ENCODE data around the gene HES7.

HES7 gene

DNA sequence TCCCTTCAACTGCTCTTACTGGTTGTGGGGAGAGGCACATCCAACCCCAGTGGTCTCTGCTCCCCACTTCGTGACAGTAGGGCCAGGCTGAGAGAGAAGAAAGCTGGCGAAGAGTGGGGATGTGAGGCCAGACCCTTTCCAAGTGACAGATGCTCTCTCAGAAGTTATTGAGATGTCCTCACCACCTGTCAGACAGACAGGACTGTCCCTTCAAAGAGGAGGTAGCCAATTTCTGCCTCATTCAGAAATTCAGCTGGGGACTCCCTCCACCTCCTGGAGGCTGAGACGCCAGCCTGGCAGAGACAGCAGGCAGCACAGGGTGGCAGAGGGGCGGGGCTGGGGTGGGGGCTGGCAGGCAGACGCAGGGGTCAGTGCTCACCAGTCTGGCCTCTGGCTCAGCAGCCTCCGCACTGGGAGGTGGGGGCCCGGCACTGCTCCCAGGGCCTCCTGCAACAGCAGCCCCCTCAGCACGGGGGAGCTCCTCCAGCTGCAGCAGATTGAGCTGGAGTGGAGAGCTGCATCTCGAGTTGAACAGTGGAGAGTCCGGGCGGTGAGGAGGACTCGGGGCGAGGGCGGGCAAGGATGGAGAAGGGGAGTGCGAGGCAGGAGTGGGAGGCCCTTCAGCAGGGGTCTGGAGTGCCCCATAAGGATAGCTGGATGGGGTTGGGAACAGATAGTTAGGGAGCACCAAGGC, 19.1 kb upstream of the HES7 start:
- DNase-seq: no peak

DNA sequence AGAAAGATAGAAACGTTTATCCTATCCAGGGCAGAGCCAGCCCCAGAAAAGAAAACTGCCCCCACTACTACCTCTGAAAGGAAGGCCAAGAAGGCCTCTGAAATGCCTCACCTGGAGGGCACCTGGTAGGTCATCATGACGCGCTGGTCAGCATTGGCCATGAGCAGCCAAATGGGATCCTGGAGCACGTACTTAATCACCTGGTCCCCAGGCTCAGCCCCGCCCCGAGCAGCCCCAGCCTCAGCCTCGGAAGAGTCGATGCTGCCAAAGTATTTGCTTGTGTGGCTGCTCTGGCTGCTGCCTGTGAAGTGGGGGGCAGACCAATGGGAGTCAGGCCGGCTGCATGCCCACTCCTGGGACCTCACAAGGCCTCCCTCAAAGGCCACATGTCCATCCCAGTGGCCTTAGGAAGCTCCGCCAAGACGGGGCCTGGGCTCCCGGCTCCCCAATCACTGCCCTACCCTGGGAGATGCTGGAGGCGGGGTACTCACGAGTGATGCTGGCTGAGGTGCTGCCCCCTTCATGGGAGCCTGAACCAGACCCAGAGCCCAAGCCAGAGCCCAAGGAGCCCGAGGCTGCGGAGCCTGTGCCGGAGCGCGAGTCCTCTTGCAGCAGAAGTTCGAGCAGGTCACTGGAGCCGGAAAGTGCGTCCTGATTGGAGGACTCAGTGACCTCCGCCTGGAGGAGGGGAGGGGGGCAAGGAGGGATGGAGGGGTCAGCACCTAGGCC, 18.4 kb upstream of the HES7 start:
- DNase-seq: no peak

DNA sequence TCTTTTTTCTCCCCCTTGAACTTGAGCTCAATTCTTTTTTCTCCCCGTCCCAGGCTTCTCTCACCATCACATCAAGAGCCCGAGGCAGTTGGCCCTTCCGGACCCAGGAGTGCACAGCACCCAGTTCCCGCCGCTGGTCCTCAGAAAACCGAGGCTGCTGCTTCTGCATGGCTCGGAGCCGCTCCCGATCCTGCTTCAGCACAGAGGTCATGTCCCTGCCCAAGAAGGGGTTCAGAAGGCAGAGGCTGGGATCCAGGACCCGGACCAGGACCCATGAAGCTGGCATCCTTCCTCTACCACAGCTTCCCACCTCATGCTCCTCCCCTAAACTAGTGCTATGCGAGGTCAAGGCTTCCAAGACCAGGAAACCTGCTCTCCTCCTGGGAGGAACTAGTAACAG, 17.8 kb upstream of the HES7 start:
- no peak for DNase-seq

DNA sequence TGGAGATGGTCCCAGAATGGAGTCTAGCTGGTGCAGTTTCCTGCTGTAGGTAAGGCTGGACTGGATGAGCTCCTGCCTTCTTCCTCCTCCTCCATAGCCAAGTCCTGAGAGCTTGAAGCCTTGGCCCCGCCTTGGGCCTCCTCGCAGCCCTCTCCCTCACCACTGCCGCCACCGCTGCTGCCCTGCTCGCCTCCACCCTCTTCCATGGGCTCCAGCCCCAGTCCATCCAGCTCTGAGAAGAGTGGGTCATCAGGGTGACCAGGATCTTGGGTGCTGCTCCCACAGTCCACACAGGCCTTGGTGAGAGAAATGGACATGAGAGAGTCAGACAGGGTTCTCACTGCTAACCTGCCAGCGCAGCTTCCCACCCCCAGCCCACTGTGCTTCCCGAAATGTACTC, 17.1 kb upstream of the HES7 start:
- no peak for DNase-seq

DNA sequence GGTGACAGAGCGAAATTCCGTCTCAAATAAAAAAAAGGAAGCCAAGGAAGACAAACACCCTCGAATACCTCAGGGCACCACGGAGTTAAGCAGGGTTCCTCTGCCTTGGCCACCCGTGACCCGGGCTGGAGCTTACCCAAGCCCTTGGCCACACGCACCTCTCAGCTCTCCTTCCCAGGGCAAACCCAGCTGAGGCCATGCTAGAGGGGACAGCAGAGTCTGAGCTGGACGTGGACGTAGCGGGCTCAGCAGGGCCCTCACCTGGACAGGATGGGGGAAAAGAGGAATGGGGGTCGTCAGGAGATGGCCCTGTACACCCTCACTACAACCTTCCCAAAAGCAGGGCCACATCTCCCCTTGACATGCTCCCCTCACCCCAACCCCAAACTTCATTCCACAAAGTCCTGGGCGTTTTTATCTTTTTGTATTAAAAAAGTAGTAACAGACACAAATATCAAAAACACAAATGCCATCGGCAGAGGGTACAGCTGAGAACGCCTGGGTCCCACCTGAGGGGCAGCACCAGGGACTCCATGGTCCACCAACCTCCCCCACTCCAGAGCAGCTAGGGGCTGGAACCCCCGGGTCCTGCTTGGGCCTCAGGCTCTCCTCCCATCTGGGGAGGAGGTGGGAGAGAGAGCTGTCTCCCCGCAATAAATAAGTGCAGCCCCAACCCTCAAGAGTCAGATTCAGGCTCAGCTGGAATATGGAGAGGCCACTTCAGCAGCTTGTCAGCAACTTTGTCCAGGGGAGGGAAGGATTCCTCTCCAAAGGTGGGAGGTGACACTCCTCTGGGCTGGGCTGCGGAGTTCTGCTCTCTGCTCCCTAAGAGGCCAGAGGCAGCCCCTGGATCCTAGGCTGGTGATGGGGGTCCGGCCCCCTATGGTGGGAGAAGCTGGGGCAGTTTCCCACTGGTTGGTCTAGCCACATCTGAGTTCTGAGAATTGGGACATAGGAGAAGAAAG, 16.4 kb upstream of the HES7 start:
- peak; percentile 58 to 78 (median 70) for DNase-seq

GRCh38 chr17:8138672-8139371, 14.9 kb upstream of the HES7 start:
- peak; percentile 97 to 99 (median 98) for DNase-seq

DNA sequence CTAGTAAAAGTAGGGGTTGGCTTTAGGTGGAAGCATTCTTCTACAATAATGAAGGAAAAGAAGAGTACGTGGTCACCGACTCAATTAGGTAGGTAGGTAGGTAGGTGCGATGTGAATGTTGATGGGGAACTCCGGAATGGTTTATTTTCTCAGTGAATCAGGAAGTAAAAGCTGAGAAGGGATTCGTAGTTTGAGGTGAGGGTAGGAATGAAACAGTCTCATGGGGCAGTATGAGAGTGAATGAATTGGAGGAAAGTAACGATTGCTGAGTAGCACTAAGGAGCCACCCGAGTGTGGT, 14.4 kb upstream of the HES7 start:
- DNase-seq: no peak

GRCh38 chr17:8137645-8138373, 13.9 kb upstream of the HES7 start:
- DNase-seq: peak in 1 of 4 experiments; percentile 23

- no peak for DNase-seq
These were observed 10.0 kb upstream of the HES7 start for GRCh38 chr17:8133941-8134340.

GRCh38 chr17:8133399-8133798, 9.5 kb upstream of the HES7 start:
- DNase-seq: no peak

DNA sequence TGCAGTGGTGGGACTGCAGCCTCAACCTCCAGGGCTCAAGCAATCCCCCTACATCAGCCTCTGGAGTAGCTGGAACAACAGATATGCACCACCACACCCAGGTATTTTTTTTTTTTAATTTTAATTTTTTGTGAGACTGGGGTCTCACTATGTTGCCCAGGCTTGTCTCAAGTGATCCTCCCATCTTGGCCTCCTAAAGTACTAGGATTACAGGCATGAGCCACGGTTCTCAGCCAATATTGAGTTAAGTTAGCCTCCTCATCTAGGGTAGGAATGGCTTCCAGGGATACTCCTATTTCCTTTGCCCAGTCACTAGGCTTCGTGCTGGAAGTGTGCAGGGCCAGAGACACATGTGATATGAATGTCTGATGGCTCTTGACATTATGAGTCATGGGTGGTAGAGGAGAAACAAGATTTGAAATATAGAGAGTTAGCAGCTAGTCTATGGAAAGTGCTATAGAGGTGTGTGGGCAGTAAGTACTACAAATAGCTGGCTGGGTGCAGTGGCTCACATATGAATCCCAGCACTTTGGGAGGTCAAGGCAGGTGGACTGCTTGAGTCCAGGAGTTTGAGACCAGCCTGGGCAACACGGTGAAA, 8.0 kb upstream of the HES7 start:
- no peak for DNase-seq

DNA sequence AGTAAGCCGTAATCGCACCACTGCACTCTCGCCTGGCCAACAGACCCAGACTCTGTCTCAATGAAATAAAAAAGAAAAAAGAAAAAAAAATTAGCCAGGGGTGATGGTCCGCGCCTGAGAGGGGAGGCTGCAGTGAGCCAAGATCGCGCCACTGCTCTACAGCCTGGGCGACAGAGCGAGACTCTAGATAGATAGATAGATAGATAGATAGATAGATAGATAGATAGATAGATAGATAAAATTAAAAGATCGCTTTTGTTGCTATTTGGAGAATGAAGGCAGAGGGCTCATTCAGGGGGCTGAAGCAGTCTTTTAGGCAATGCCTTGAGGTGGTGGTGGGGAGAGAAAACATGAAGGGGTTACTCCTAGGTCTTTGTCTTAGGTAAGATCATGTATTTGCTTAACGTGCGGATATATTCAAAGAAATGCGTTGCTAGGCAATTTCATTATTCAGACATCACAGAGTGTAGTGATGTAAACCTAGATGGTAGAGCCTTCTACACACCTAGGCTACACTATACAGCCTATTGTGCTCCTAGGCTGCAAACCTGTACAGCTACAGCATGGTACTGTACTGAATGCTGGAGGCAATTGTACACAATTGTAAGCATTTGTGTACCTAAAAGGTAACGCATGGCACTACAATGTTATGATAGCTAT, 4.3 kb upstream of the HES7 start:
- no peak for DNase-seq

DNA sequence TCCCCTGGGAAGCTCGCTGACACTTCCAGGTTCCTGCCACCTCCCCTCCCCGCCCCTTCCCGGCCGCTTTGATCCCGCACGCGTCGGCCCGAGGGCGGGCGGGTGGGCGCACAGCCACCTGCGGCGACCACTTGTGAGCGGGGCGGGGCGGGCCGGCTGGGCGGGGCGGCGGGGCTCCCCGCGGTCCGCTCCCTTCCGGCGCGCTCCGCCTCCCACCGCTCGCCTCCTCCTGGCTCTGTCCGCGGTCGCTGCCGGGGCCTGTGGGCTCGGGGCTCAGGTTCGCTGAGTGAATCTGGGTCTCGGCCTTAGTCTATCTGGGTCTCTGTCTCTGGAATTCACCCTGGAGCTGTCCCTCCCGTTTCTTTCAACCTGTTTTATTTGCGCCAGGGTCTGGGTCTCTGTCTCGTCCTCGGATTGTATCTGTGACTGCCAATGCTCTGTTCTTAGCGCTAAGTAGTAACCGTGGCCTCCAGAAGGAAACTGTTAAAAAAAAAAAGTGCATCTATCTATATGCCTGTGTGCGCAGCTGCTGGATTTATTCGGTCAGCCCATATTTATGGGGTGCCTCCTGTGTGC, 2.7 kb upstream of the HES7 start:
- DNase-seq: peak in 3 of 4 experiments; percentile 29 to 64 (median 51)

GRCh38 chr17:8125947-8126490, 2.1 kb upstream of the HES7 start:
- DNase-seq: no peak

DNA sequence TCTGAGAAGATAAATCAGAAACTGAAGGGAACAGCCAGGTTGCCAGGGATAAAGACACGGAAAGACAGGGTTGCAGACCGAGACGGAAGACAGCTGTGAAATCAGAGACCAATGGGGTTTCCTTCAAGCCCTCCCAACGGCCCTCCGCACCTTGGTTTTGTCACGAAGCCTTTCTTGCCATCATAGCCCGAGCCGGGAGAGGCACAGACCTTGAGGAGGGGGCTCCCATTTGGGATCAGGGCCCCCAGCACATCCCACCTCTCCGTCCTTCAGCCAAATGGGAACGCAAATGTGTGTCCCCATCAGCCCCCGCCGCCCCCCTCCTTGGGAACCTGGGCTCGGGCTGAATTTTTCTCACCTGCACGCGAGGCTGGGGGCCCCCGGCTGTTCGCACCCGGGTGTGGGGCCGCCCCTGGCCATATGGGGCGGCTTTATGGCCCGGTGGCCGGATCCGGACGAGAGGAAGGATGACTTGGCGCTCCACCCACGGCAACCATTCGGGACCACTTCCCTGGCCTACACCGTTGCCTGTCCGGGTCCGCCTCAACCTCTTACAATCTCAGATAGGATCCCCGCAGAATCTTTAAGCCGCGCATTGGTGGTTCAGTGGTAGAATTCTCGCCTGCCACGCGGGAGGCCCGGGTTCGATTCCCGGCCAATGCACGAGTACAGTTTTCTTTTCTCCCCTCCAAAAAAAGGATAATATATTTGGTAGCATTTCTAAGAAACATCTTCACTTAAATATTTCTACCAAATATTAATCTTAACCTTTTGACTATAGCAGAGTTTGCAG, 1.4 kb upstream of the HES7 start:
- peak; percentile 75 to 88 (median 81) for DNase-seq

GRCh38 chr17:8124350-8125153, 646 bp upstream of the HES7 start:
- DNase-seq: peak in 3 of 4 experiments; percentile 21 to 43 (median 21)

GRCh38 chr17:8122924-8123694, 797 bp downstream of the HES7 start:
- DNase-seq: peak in 3 of 4 experiments; percentile 9 to 57 (median 33)
